Measurements from ENCODE around the gene PROM1.

- no peak for TF ChIP-seq CTCF (conservative IDR thresholded peaks at IDR 0.05; ENCODE audit: low read depth, low read length)
- no peak for TF ChIP-seq POLR2A (IDR thresholded peaks at IDR 0.05; ENCODE audit: low read depth, low read length)
- TF ChIP-seq CEBPB (IDR thresholded peaks at IDR 0.05; ENCODE audit: low read depth, low read length), result no peak
- TF ChIP-seq MXI1 (IDR thresholded peaks at IDR 0.05; ENCODE audit: borderline replicate concordance, low read depth, low read length), result no peak
- TF ChIP-seq MAFK (IDR thresholded peaks at IDR 0.05; ENCODE audit: low read depth, low read length), result no peak
Observed at GRCh38 chr4:15951781-15952180, 132.0 kb downstream of the PROM1 start.
